Renal cortex interstitium (tissue), 3 donors: ENCODE measurements around the gene SLC35E2B. TPM values are rescaled to one million over a fixed set of nuclear protein-coding genes. Genes with fewer than 3 reads are reported as not detected.

ENCODE experiments used
- polyA plus RNA-seq, 3 donors: library from polyadenylated mRNA; unstranded; fragments of 120-200 nt; gene quantifications; one replicate each; pipeline ENCODE4 v1.2.1, GENCODE V29; 2013; ENCODE audit not compliant: insufficient read length in 3 of 3

SLC35E2B gene
- polyA plus RNA-seq, 3 donors, result 66.8 to 81.4 (median 67.8) TPM

Other genes with a start within 250 kb of the SLC35E2B start
- gene ATAD3C, start 243.1 kb downstream of the SLC35E2B start, polyA plus RNA-seq, result 1 to 10 TPM; 2.2 to 5.5 (median 2.9) TPM
- gene ATAD3B, start 221.0 kb downstream of the SLC35E2B start, polyA plus RNA-seq, result 10 to 100 TPM; 11.6 to 28.5 (median 15.1) TPM
- 10 to 100 TPM; 15.4 to 29.0 (median 25.9) TPM for gene ATAD3A, start 180.6 kb downstream of the SLC35E2B start, polyA plus RNA-seq
- 10 to 100 TPM in 1 of 3 donors, 1 to 10 TPM in 2; 4.0 to 12.1 (median 6.6) TPM for gene TMEM240, start 152.2 kb downstream of the SLC35E2B start, polyA plus RNA-seq
- gene SSU72, start 117.9 kb downstream of the SLC35E2B start, polyA plus RNA-seq, result 10 to 100 TPM; 79.9 to 85.8 (median 80.6) TPM
- 1 to 10 TPM; 1.8 to 4.8 (median 3.2) TPM for gene FNDC10, start 92.7 kb downstream of the SLC35E2B start, polyA plus RNA-seq
- gene MIB2, start 77.3 kb downstream of the SLC35E2B start, polyA plus RNA-seq, result 10 to 100 TPM; 30.3 to 71.4 (median 70.4) TPM
- 10 to 100 TPM; 15.0 to 36.3 (median 35.3) TPM for gene MMP23B, start 60.6 kb downstream of the SLC35E2B start, polyA plus RNA-seq
- 10 to 100 TPM; 37.7 to 45.5 (median 42.4) TPM for gene CDK11B, start 33.8 kb downstream of the SLC35E2B start, polyA plus RNA-seq
- 10 to 100 TPM; 28.4 to 41.3 (median 38.4) TPM for gene CDK11A, start 31.6 kb upstream of the SLC35E2B start, polyA plus RNA-seq
- 10 to 100 TPM; 40.2 to 53.0 (median 52.3) TPM for gene NADK, start 85.7 kb upstream of the SLC35E2B start, polyA plus RNA-seq
- 100 to 1,000 TPM; 278 to 310 (median 280) TPM for gene GNB1, start 198.3 kb upstream of the SLC35E2B start, polyA plus RNA-seq
- gene CALML6, start 222.5 kb upstream of the SLC35E2B start, polyA plus RNA-seq, result under 1 TPM; 0.36 to 0.73 (median 0.72) TPM
- gene TMEM52, start 226.5 kb upstream of the SLC35E2B start, polyA plus RNA-seq, result 1 to 10 TPM; 1.1 to 1.4 (median 1.2) TPM